Testis (tissue), 2 donors: ENCODE results near the gene HEG1.

Source experiments
- POLR2A ChIP-seq: fragments of 450-650 bp; IDR thresholded peaks from one replicate; pipeline ENCODE4 v1.6.1; 2017; ENCODE audit warnings: antibody characterized with exemption, mild to moderate bottlenecking, moderate library complexity
- TF ChIP-seq, protein P1 (sequence below), 3 experiments: fragments of 450-650 bp in 2 of 3; fragments of 200-600 bp in 1 of 3; sonication (generic) in 1 of 3; IDR thresholded peaks; one replicate each; pipeline ENCODE4 v1.5.1; 2016 to 2019; ENCODE audit warnings: antibody characterized with exemption in 3 of 3, mild to moderate bottlenecking in 2 of 3, moderate library complexity in 1 of 3

- TF ChIP-seq, protein P1, sequence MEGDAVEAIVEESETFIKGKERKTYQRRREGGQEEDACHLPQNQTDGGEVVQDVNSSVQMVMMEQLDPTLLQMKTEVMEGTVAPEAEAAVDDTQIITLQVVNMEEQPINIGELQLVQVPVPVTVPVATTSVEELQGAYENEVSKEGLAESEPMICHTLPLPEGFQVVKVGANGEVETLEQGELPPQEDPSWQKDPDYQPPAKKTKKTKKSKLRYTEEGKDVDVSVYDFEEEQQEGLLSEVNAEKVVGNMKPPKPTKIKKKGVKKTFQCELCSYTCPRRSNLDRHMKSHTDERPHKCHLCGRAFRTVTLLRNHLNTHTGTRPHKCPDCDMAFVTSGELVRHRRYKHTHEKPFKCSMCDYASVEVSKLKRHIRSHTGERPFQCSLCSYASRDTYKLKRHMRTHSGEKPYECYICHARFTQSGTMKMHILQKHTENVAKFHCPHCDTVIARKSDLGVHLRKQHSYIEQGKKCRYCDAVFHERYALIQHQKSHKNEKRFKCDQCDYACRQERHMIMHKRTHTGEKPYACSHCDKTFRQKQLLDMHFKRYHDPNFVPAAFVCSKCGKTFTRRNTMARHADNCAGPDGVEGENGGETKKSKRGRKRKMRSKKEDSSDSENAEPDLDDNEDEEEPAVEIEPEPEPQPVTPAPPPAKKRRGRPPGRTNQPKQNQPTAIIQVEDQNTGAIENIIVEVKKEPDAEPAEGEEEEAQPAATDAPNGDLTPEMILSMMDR (IDR thresholded peaks at IDR 0.05), result no peak
- no peak for TF ChIP-seq POLR2A
Measured at GRCh38 chr3:125048282-125048681, 7.5 kb downstream of the HEG1 start.
